ENCODE measurements around the gene RGS4.

- TF ChIP-seq CTCF (IDR thresholded peaks at IDR 0.05) (no peak), POLR2A (IDR thresholded peaks at IDR 0.05) (no peak)
Measured at GRCh38 chr1:163102590-163102989, 33.4 kb downstream of the RGS4 start.

Measured in Peyer's patch (tissue), 4 donors.